ENCODE results near the gene NT5M.

Gene NT5M

GRCh38 chr17:17305281-17305801, 2.2 kb downstream of the NT5M start:
- peak; percentile 58 for DNase-seq

GRCh38 chr17:17309356-17309755, 6.2 kb downstream of the NT5M start:
- no peak for DNase-seq
- H3K9me3 ChIP-seq (ENCODE audit: severe bottlenecking): no peaks in the 10 kb centered on the region
- H3K4me3 ChIP-seq (ENCODE audit: low read depth, low read length): no peak overlapping the region
- no peaks in the 10 kb centered on the region; the same call in 1 of the 2 replicates for H3K36me3 ChIP-seq
- no peaks in the 10 kb centered on the region for H3K27me3 ChIP-seq (ENCODE audit: insufficient read depth, low read depth, severe bottlenecking)
- H3K27ac ChIP-seq: no peak overlapping the region
- TF ChIP-seq CTCF (IDR thresholded peaks at IDR 0.05; ENCODE audit: low read depth, low read length): no peak

More at GRCh38 chr17:17305281-17305801, 2.2 kb downstream of the NT5M start:
- no peak for TF ChIP-seq CTCF (IDR thresholded peaks at IDR 0.05; ENCODE audit: low read depth, low read length)
- Histone ChIP-seq H3K4me3 (ENCODE audit: low read depth, low read length) (no peak overlapping the region), H3K9me3 (ENCODE audit: severe bottlenecking) (no peaks in the 10 kb centered on the region), H3K36me3 (no peaks in the 10 kb centered on the region; the same call in 1 of the 2 replicates), H3K27me3 (ENCODE audit: insufficient read depth, low read depth, severe bottlenecking) (no peaks in the 10 kb centered on the region), H3K27ac (no peak overlapping the region)

- no peaks in the 10 kb centered on the region for H3K27me3 ChIP-seq (ENCODE audit: insufficient read depth, low read depth, severe bottlenecking)
- H3K27ac ChIP-seq: no peak overlapping the region
- TF ChIP-seq CTCF (IDR thresholded peaks at IDR 0.05; ENCODE audit: low read depth, low read length): peak; percentile 86
- DNase-seq: peak; percentile 82
- H3K36me3 ChIP-seq: no peaks in the 10 kb centered on the region; the same call in 1 of the 2 replicates
- H3K4me3 ChIP-seq (ENCODE audit: low read depth, low read length): no peak overlapping the region
- no peaks in the 10 kb centered on the region for H3K9me3 ChIP-seq (ENCODE audit: severe bottlenecking)
Observed at GRCh38 chr17:17313350-17313991, 10.3 kb downstream of the NT5M start.

GRCh38 chr17:17314501-17315071, 11.4 kb downstream of the NT5M start:
- no peaks in the 10 kb centered on the region; the same call in 1 of the 2 replicates for H3K36me3 ChIP-seq
- no peaks in the 10 kb centered on the region for H3K27me3 ChIP-seq (ENCODE audit: insufficient read depth, low read depth, severe bottlenecking)
- DNase-seq: no peak
- no peak for TF ChIP-seq CTCF (IDR thresholded peaks at IDR 0.05; ENCODE audit: low read depth, low read length)
- no peak overlapping the region for H3K4me3 ChIP-seq (ENCODE audit: low read depth, low read length)
- H3K27ac ChIP-seq: no peak overlapping the region
- no peaks in the 10 kb centered on the region for H3K9me3 ChIP-seq (ENCODE audit: severe bottlenecking)

- no peak for DNase-seq
- H3K9me3 ChIP-seq (ENCODE audit: severe bottlenecking): no peaks in the 10 kb centered on the region
- no peaks in the 10 kb centered on the region for H3K27me3 ChIP-seq (ENCODE audit: insufficient read depth, low read depth, severe bottlenecking)
- TF ChIP-seq CTCF (IDR thresholded peaks at IDR 0.05; ENCODE audit: low read depth, low read length): no peak
- no peaks in the 10 kb centered on the region; the same call in 1 of the 2 replicates for H3K36me3 ChIP-seq
- H3K4me3 ChIP-seq (ENCODE audit: low read depth, low read length): no peak overlapping the region
- H3K27ac ChIP-seq: no peak overlapping the region
Observed at GRCh38 chr17:17315142-17315821, 12.1 kb downstream of the NT5M start.
